Tibial nerve (tissue), 4 donors: ENCODE data around the gene TYRP1. TPM values are rescaled to one million over a fixed set of nuclear protein-coding genes. Genes with fewer than 3 reads are reported as not detected.

Source experiments
- DNase-seq, 2 donors: peaks; one replicate each; pipeline ENCODE4 v3.0.0-alpha.2; 2019; ENCODE audit warnings: low spot score in 2 of 2
- H3K27ac ChIP-seq, 4 donors: fragments of 200-600 bp; sonication (generic) in 3 of 4; one replicate each; pipeline ENCODE4 v1.5.1; 2017 to 2019; ENCODE audit warnings: mild to moderate bottlenecking in 1 of 4
- H3K27me3 ChIP-seq, 2 donors: fragments of 200-600 bp; sonication (generic) in 1 of 2; one replicate each; pipeline versions ENCODE4 v1.5.1 to v1.6.0; 2017 to 2019
- H3K36me3 ChIP-seq, 3 donors: fragments of 200-600 bp; sonication (generic); one replicate each; pipeline ENCODE4 v1.5.1; 2018 to 2019
- H3K4me1 ChIP-seq, 4 donors: fragments of 200-600 bp; sonication (generic) in 3 of 4; one replicate each; pipeline ENCODE4 v1.5.1; 2017 to 2019
- H3K4me3 ChIP-seq, 4 donors: fragments of 200-600 bp; sonication (generic) in 3 of 4; one replicate each; pipeline ENCODE4 v1.5.1; 2017 to 2019; ENCODE audit warnings: mild to moderate bottlenecking in 1 of 4, moderate library complexity in 1 of 4
- H3K9me3 ChIP-seq, 4 donors: fragments of 200-600 bp; sonication (generic) in 3 of 4; one replicate each; pipeline ENCODE4 v1.5.1; 2017 to 2019
- EP300 ChIP-seq, 2 donors: sonication (generic); formaldehyde crosslinking; IDR thresholded peaks; one replicate each; pipeline ENCODE4 v1.6.1; 2017; ENCODE audit warnings: antibody characterized with exemption in 2 of 2, mild to moderate bottlenecking in 1 of 2
- POLR2A ChIP-seq, 2 donors: fragments of 450-650 bp; IDR thresholded peaks; one replicate each; pipeline ENCODE4 v1.6.1; 2017; ENCODE audit warnings: antibody characterized with exemption in 2 of 2, mild to moderate bottlenecking in 2 of 2, moderate library complexity in 2 of 2
- WGBS, 2 donors: methylation state at CpG; one replicate each; pipeline ENCODE4 v1.1.5; 2018; 5-methylcytosine and 5-hydroxymethylcytosine counted together
- total RNA-seq, 4 donors: library from RNA; depleted of rRNA; stranded (reverse); fragments of >200 nt; gene quantifications; one replicate each; pipeline ENCODE4 v1.1.0, GENCODE V29; 2016
- TF ChIP-seq, protein P1 (sequence below), 5 experiments: fragments of 200-600 bp in 3 of 5; fragments of 450-650 bp in 2 of 5; sonication (generic) in 3 of 5; IDR thresholded peaks; one replicate each; pipeline ENCODE4 v1.5.1; 2016 to 2019; ENCODE audit warnings: antibody characterized with exemption in 5 of 5, mild to moderate bottlenecking in 3 of 5, moderate library complexity in 2 of 5

The TYRP1 gene
- total RNA-seq, 4 donors from 2014 or later: not detected

GRCh38 chr9:12737871-12738270 lies 44.7 kb downstream of the TYRP1 start:
- H3K4me3 ChIP-seq: no peak overlapping the region
- no peak overlapping the region for H3K27ac ChIP-seq
- H3K27me3 ChIP-seq: no peaks in the 10 kb centered on the region
- no peak for DNase-seq
- WGBS, 2 donors: 0% methylated on average over 1 of the region's 1 CpG
- no peaks in the 10 kb centered on the region for H3K4me1 ChIP-seq
- H3K36me3 ChIP-seq: no peaks in the 10 kb centered on the region
- TF ChIP-seq POLR2A (IDR thresholded peaks at IDR 0.05): no peak
- TF ChIP-seq, protein P1, sequence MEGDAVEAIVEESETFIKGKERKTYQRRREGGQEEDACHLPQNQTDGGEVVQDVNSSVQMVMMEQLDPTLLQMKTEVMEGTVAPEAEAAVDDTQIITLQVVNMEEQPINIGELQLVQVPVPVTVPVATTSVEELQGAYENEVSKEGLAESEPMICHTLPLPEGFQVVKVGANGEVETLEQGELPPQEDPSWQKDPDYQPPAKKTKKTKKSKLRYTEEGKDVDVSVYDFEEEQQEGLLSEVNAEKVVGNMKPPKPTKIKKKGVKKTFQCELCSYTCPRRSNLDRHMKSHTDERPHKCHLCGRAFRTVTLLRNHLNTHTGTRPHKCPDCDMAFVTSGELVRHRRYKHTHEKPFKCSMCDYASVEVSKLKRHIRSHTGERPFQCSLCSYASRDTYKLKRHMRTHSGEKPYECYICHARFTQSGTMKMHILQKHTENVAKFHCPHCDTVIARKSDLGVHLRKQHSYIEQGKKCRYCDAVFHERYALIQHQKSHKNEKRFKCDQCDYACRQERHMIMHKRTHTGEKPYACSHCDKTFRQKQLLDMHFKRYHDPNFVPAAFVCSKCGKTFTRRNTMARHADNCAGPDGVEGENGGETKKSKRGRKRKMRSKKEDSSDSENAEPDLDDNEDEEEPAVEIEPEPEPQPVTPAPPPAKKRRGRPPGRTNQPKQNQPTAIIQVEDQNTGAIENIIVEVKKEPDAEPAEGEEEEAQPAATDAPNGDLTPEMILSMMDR (IDR thresholded peaks at IDR 0.05): no peak
- TF ChIP-seq EP300 (IDR thresholded peaks at IDR 0.05): no peak
- peaks cover 0 to 11% (median 2%) of the 10 kb centered on the region in 4 donors for H3K9me3 ChIP-seq

GRCh38 chr9:12739014-12739652 lies 45.9 kb downstream of the TYRP1 start:
- DNase-seq: no peak
- TF ChIP-seq EP300 (IDR thresholded peaks at IDR 0.05): no peak
- TF ChIP-seq, protein P1 (IDR thresholded peaks at IDR 0.05): no peak
- TF ChIP-seq POLR2A (IDR thresholded peaks at IDR 0.05): no peak
- no peak overlapping the region for H3K27ac ChIP-seq
- no peak overlapping the region for H3K4me3 ChIP-seq
- no peaks in the 10 kb centered on the region for H3K4me1 ChIP-seq
- peaks cover 0 to 9% (median 2%) of the 10 kb centered on the region in 4 donors for H3K9me3 ChIP-seq
- no peaks in the 10 kb centered on the region for H3K36me3 ChIP-seq
- H3K27me3 ChIP-seq: no peaks in the 10 kb centered on the region

- Histone ChIP-seq H3K9me3 (no peaks in the 10 kb centered on the region), H3K27ac (no peak overlapping the region)
- 82 to 89% methylated on average over 2 of the region's 2 CpGs for WGBS, 2 donors
These were observed 47.7 kb downstream of the TYRP1 start for GRCh38 chr9:12740845-12741244.

DNA sequence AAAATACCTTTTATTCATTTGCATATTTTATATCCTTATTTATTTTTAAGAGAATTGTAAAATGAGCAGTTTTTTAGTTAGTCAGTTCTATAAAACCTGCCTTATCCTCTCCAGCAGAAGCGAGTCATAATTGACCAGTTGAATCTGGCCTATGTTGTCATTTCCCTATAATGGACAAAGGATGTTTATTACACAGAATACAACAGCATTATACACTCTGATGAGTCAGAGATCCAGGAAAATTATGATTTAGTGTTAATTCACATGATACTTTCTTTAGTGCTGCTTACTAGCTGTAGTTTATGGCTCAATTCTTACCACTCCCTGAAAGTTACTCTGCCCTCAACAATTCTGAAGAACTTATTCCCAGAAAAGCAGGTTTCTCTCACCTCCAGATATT lies 54.8 kb downstream of the TYRP1 start:
- H3K27ac ChIP-seq: no peak overlapping the region
- peaks cover 0 to 6% (median 0%) of the 10 kb centered on the region in 4 donors for H3K9me3 ChIP-seq
- H3K4me1 ChIP-seq: no peaks in the 10 kb centered on the region
- WGBS, 2 donors: 46 to 48% methylated on average over 1 of the region's 1 CpG
- no peaks in the 10 kb centered on the region for H3K27me3 ChIP-seq
- TF ChIP-seq EP300 (IDR thresholded peaks at IDR 0.05): no peak
- TF ChIP-seq POLR2A (IDR thresholded peaks at IDR 0.05): no peak
- TF ChIP-seq, protein P1 (IDR thresholded peaks at IDR 0.05): no peak
- no peak overlapping the region for H3K4me3 ChIP-seq
- no peaks in the 10 kb centered on the region for H3K36me3 ChIP-seq
- no peak for DNase-seq

More at GRCh38 chr9:12740845-12741244, 47.7 kb downstream of the TYRP1 start:
- TF ChIP-seq EP300 (IDR thresholded peaks at IDR 0.05) (no peak), POLR2A (IDR thresholded peaks at IDR 0.05) (no peak)
- TF ChIP-seq, protein P1 (IDR thresholded peaks at IDR 0.05): no peak
- H3K36me3 ChIP-seq: no peaks in the 10 kb centered on the region
- H3K27me3 ChIP-seq: no peaks in the 10 kb centered on the region
- no peaks in the 10 kb centered on the region for H3K4me1 ChIP-seq
- DNase-seq: no peak
- no peak overlapping the region for H3K4me3 ChIP-seq

- no peak overlapping the region for H3K27ac ChIP-seq
- no peaks in the 10 kb centered on the region for H3K4me1 ChIP-seq
- H3K36me3 ChIP-seq: no peaks in the 10 kb centered on the region
- no peak for TF ChIP-seq POLR2A (IDR thresholded peaks at IDR 0.05)
- TF ChIP-seq, protein P1 (IDR thresholded peaks at IDR 0.05): no peak
- no peak for TF ChIP-seq EP300 (IDR thresholded peaks at IDR 0.05)
- no peaks in the 10 kb centered on the region for H3K27me3 ChIP-seq
- no peak for DNase-seq
- peaks cover 0 to 6% (median 0%) of the 10 kb centered on the region in 4 donors for H3K9me3 ChIP-seq
- no peak overlapping the region for H3K4me3 ChIP-seq
These were observed 55.8 kb downstream of the TYRP1 start for GRCh38 chr9:12748954-12749353.
